ENCODE data around the gene C11orf54.

Gene C11orf54

GRCh38 chr11:93807980-93808379 is 66.5 kb downstream of the C11orf54 start:
- ATAC-seq, result no peak
- TF ChIP-seq ARNTL (CRISPR knock-in tag; IDR thresholded peaks at IDR 0.05; ENCODE audit: borderline replicate concordance, low read depth), result no peak
- no peak for TF ChIP-seq ZNF70 (CRISPR knock-in tag; IDR thresholded peaks at IDR 0.05)
- no peak for TF ChIP-seq ZFP3 (CRISPR knock-in tag; IDR thresholded peaks at IDR 0.05)
- TF ChIP-seq TCF4 (CRISPR knock-in tag; IDR thresholded peaks at IDR 0.05; ENCODE audit: borderline replicate concordance), result no peak
- TF ChIP-seq CREB5 (CRISPR knock-in tag; IDR thresholded peaks at IDR 0.05; ENCODE audit: low read depth), result no peak
- TF ChIP-seq ISL1 (CRISPR knock-in tag; IDR thresholded peaks at IDR 0.05), result no peak
- no peak for TF ChIP-seq GLIS3 (CRISPR knock-in tag; IDR thresholded peaks at IDR 0.05)
- TF ChIP-seq PPARA (CRISPR knock-in tag; IDR thresholded peaks at IDR 0.05; ENCODE audit: borderline replicate concordance), result no peak

- TF ChIP-seq OSR1 (CRISPR knock-in tag; IDR thresholded peaks at IDR 0.05) (no peak), ARNTL (CRISPR knock-in tag; IDR thresholded peaks at IDR 0.05; ENCODE audit: borderline replicate concordance, low read depth) (no peak), ZFP3 (CRISPR knock-in tag; IDR thresholded peaks at IDR 0.05) (no peak), ZFP30 (CRISPR knock-in tag; IDR thresholded peaks at IDR 0.05) (no peak), PATZ1 (CRISPR knock-in tag; IDR thresholded peaks at IDR 0.05; ENCODE audit: borderline replicate concordance) (no peak)
- ATAC-seq, result no peak
These were observed 72.5 kb downstream of the C11orf54 start for GRCh38 chr11:93813974-93814373.

Data from SK-N-SH treated with all-trans-retinoic acid at 6 μM for 48 hours (cell line).